Osteoblast (primary cell): Measurements from ENCODE around the gene DPH2. TPM values are rescaled to one million over a fixed set of nuclear protein-coding genes. Genes with fewer than 3 reads are reported as not detected.

Experiments used
- DNase-seq: peaks from one replicate; pipeline ENCODE4 v3.0.0; 2011; ENCODE audit warnings: low spot score, mixed read lengths; ENCODE audit not compliant: insufficient read length; ENCODE audit errors: missing footprints
- H2AFZ ChIP-seq: 2 replicates; pipeline ENCODE4 v1.6.0; 2011; ENCODE audit warnings: mild to moderate bottlenecking, low read length
- H3K27ac ChIP-seq: 2 replicates; pipeline ENCODE4 v1.5.1; 2011; ENCODE audit warnings: mild to moderate bottlenecking, low read depth, low read length, moderate library complexity
- H3K27me3 ChIP-seq: 2 replicates; pipeline ENCODE4 v1.6.0; 2012; ENCODE audit warnings: mild to moderate bottlenecking, control low read depth, inconsistent platforms, low read length, moderate library complexity; ENCODE audit not compliant: insufficient read depth
- H3K36me3 ChIP-seq: 2 replicates; pipeline ENCODE4 v1.5.1; 2011; ENCODE audit warnings: mild to moderate bottlenecking, low read length, control low read depth, moderate library complexity; ENCODE audit not compliant: insufficient read depth
- H3K4me1 ChIP-seq: 2 replicates; pipeline ENCODE4 v1.5.1; 2011; ENCODE audit warnings: mild to moderate bottlenecking, low read length, control low read depth, moderate library complexity; ENCODE audit not compliant: insufficient read depth
- H3K4me2 ChIP-seq: 2 replicates; pipeline ENCODE4 v1.6.0; 2011; ENCODE audit warnings: mild to moderate bottlenecking, low read length; ENCODE audit not compliant: insufficient read depth
- H3K4me3 ChIP-seq: fragments of 200-600 bp; sonication (generic); 3 replicates; pipeline ENCODE4 v1.5.1; 2012; ENCODE audit warnings: mild to moderate bottlenecking, low read length, inconsistent platforms; ENCODE audit not compliant: insufficient read depth
- H3K79me2 ChIP-seq: 2 replicates; pipeline ENCODE4 v1.6.0; 2012; ENCODE audit warnings: mild to moderate bottlenecking, low read length, control low read depth, inconsistent platforms; ENCODE audit not compliant: insufficient read depth
- H3K9me3 ChIP-seq: 2 replicates; pipeline ENCODE4 v1.5.1; 2011; ENCODE audit warnings: low read depth, low read length, control low read depth
- H4K20me1 ChIP-seq: 2 replicates; pipeline ENCODE4 v1.6.0; 2012; ENCODE audit warnings: mild to moderate bottlenecking, low read length, control low read depth; ENCODE audit not compliant: insufficient read depth
- total RNA-seq: library from RNA; depleted of rRNA; stranded (reverse); fragments of >200 nt; gene quantifications from 2 replicates; pipeline ENCODE4 v1.2.3, GENCODE V29; 2012
- TF ChIP-seq, protein P1 (sequence below): IDR thresholded peaks from 2 replicates; pipeline ENCODE4 v1.5.1; 2011; ENCODE audit warnings: mild to moderate bottlenecking, low read depth, low read length, moderate library complexity; ENCODE audit errors: extremely low read depth

The DPH2 gene
- total RNA-seq, 1 donor: 15.6 TPM

DNA sequence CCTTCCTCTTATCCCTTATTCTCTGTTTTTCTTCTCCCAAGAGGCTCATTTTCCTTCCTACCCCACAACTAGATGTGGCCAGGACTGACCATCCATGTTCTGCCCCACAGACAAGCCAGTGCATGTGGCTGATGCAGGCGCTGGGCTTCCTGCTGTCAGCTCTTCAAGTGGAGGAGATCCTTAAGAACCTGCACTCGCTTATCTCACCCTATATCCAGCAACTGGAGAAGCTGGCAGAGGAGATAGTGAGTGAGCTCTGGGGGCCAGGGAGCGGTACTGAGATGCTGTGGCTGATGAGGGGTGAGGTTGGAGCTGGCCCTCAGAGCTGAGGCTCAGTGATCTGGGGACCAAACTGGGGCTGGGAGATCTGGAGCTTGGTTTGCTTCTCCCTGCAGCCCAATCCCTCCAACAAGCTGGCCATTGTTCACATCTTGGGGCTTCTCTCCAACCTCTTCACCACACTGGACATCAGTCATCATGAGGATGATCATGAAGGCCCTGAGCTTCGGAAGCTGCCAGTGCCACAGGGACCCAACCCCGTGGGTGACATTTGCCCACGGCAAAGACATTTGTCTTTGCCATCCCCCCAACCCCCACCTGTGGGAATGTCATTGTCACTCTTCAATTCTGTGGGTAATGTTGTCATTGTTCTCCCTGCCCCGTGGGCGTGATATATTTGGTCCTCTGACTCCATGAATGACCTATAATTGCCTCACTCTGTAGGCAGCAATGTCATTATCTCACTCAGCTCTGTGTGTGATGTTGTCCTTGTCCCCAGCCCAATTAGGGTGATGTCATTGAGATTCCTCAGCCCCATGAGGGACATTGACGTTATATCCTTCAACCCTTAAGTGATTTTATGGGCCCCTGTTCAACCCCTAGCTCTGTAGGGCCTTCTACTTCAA lies 11.2 kb upstream of the DPH2 start:
- H3K9me3 ChIP-seq: no peaks in the 10 kb centered on the region
- H3K27me3 ChIP-seq: no peaks in the 10 kb centered on the region
- no peaks in the 10 kb centered on the region for H3K4me1 ChIP-seq
- TF ChIP-seq, protein P1, sequence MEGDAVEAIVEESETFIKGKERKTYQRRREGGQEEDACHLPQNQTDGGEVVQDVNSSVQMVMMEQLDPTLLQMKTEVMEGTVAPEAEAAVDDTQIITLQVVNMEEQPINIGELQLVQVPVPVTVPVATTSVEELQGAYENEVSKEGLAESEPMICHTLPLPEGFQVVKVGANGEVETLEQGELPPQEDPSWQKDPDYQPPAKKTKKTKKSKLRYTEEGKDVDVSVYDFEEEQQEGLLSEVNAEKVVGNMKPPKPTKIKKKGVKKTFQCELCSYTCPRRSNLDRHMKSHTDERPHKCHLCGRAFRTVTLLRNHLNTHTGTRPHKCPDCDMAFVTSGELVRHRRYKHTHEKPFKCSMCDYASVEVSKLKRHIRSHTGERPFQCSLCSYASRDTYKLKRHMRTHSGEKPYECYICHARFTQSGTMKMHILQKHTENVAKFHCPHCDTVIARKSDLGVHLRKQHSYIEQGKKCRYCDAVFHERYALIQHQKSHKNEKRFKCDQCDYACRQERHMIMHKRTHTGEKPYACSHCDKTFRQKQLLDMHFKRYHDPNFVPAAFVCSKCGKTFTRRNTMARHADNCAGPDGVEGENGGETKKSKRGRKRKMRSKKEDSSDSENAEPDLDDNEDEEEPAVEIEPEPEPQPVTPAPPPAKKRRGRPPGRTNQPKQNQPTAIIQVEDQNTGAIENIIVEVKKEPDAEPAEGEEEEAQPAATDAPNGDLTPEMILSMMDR: no peak
- DNase-seq: no peak
- H3K4me2 ChIP-seq: no peak overlapping the region
- H4K20me1 ChIP-seq: peaks cover 29% of the 10 kb centered on the region
- H3K36me3 ChIP-seq: peaks cover 63% of the 10 kb centered on the region
- peaks cover 17% of the 10 kb centered on the region for H3K79me2 ChIP-seq
- H2AFZ ChIP-seq: no peak overlapping the region
- H3K4me3 ChIP-seq: no peak overlapping the region
- no peak overlapping the region for H3K27ac ChIP-seq

DNA sequence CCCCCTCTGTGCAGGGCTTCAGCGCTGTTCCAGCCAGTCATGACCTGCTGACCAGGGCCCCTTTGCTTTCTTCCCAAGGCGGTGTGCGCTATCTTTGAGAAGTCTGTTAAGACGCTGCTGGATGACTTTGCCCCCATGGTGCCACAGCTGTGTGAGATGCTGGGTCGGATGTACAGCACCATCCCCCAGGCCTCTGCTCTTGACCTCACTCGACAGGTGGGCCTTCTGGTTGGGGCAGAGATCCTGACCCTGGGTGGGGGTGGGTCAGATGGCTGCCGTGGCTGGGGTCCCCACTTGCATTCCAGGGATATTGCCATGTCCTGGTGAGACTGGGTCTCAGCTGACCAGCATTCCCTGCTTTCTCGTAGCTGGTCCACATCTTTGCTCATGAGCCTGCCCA lies 9.0 kb upstream of the DPH2 start:
- no peak overlapping the region for H2AFZ ChIP-seq
- H3K79me2 ChIP-seq: no peaks in the 10 kb centered on the region
- no peak for DNase-seq
- H3K27me3 ChIP-seq: no peaks in the 10 kb centered on the region
- TF ChIP-seq, protein P1: no peak
- no peak overlapping the region for H3K27ac ChIP-seq
- peaks cover 63% of the 10 kb centered on the region for H3K36me3 ChIP-seq
- no peaks in the 10 kb centered on the region for H3K9me3 ChIP-seq
- no peaks in the 10 kb centered on the region for H3K4me1 ChIP-seq
- H3K4me2 ChIP-seq: no peak overlapping the region
- H3K4me3 ChIP-seq: no peak overlapping the region
- peaks cover 11% of the 10 kb centered on the region for H4K20me1 ChIP-seq

DNA sequence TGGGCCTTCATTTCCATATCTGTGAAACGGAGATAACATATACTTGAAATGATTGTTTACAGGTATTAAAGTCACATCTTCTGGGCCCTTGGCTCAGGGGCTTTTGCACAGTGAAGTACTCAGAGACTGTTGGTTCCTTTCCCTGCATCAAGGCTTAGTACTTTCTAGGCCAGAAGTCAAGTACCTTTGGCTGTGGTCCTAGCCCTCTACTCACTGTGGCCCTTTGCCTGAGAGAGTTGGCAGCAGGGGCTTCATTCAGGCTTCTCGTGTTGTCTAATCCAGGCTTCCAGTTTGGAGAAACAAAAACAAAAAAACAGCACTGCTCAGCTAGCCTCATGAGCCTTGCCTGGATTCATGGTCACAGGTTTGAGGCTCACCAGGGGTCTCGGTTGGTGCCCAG lies 8.1 kb upstream of the DPH2 start:
- no peaks in the 10 kb centered on the region for H3K79me2 ChIP-seq
- DNase-seq: no peak
- no peak overlapping the region for H2AFZ ChIP-seq
- no peaks in the 10 kb centered on the region for H3K27me3 ChIP-seq
- no peak overlapping the region for H3K27ac ChIP-seq
- H3K9me3 ChIP-seq: no peaks in the 10 kb centered on the region
- H3K4me1 ChIP-seq: no peaks in the 10 kb centered on the region
- peaks cover 58% of the 10 kb centered on the region for H3K36me3 ChIP-seq
- H4K20me1 ChIP-seq: peaks cover 11% of the 10 kb centered on the region
- no peak overlapping the region for H3K4me3 ChIP-seq
- H3K4me2 ChIP-seq: no peak overlapping the region
- TF ChIP-seq, protein P1: no peak

DNA sequence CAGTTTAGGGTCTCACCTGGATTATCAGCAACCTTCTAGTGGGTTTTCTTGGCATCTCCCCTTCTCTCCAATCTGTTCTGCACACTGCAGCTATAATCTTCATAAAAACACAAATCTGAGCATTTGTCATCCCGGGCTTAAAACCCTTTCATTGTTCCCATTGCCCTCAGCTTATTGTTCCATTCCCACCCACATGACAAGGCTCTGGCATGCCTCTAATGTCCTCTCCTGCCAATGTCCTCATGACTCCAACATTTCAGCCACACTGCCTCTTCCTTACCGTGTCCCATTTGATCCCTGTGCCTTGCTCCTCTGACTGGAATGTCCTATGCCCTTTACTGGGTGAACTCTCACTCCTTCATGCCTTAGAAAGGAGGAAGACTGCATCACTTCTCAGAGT lies 7.5 kb upstream of the DPH2 start:
- H3K4me3 ChIP-seq: no peak overlapping the region
- no peak overlapping the region for H3K4me2 ChIP-seq
- no peaks in the 10 kb centered on the region for H3K27me3 ChIP-seq
- TF ChIP-seq, protein P1: no peak
- peaks cover 53% of the 10 kb centered on the region for H3K36me3 ChIP-seq
- H3K9me3 ChIP-seq: no peaks in the 10 kb centered on the region
- H4K20me1 ChIP-seq: peaks cover 10% of the 10 kb centered on the region
- H3K79me2 ChIP-seq: no peaks in the 10 kb centered on the region
- DNase-seq: no peak
- no peak overlapping the region for H2AFZ ChIP-seq
- H3K4me1 ChIP-seq: no peaks in the 10 kb centered on the region
- no peak overlapping the region for H3K27ac ChIP-seq
